B cell (primary cell): Measurements from ENCODE around the gene IFT52. TPM values are rescaled to one million over a fixed set of nuclear protein-coding genes. Genes with fewer than 3 reads are reported as not detected.

Experiments used
- ATAC-seq: fragments of 200-7000 bp; cut with Tn5 transposase; one replicate; pipeline ENCODE4 v1.10.0; 2021; ENCODE audit warnings: low read depth, mild to moderate bottlenecking, moderate number of reproducible peaks, moderate library complexity
- CTCF ChIA-PET: fragments of 350-600 bp; sonication (Branson Sonifier 250); formaldehyde crosslinking; loops from one replicate; lab custom pipeline; 2021; ENCODE audit warnings: antibody characterized with exemption, inconsistent platforms; lab: Charles Lee
- POLR2A ChIA-PET: fragments of 350-600 bp; sonication (Branson Sonifier 250); formaldehyde crosslinking; loops from one replicate; lab custom pipeline; 2021; ENCODE audit warnings: antibody characterized with exemption; lab: Charles Lee
- DNase-seq: peaks from one replicate; pipeline ENCODE4 v3.0.0; 2013
- H2AFZ ChIP-seq: 2 replicates; pipeline ENCODE4 v1.6.1; 2012; ENCODE audit warnings: mild to moderate bottlenecking, low read depth, low read length; ENCODE audit not compliant: insufficient read depth, poor library complexity, severe bottlenecking
- H3K27ac ChIP-seq, 2 donors: 1 replicate in 1 of 2; 2 replicates in 1 of 2; pipeline ENCODE4 v1.5.1; 2012 to 2013; ENCODE audit warnings: low read length in 2 of 2, mild to moderate bottlenecking in 2 of 2, moderate library complexity in 1 of 2
- H3K27me3 ChIP-seq, 4 experiments: fragments of 200-600 bp in 1 of 4; sonication (generic) in 1 of 4; replicated peaks in 1 of 4; 1 replicate in 2 of 4; 2 replicates in 2 of 4; pipeline versions ENCODE4 v1.6.1 to v1.7.0; 2013 to 2016; ENCODE audit warnings: low read length in 3 of 4, mild to moderate bottlenecking in 2 of 4, mixed read lengths in 1 of 4, moderate library complexity in 1 of 4; ENCODE audit not compliant: insufficient read depth in 4 of 4, control insufficient read depth in 3 of 4; ENCODE audit errors: control extremely low read depth in 1 of 4
- H3K36me3 ChIP-seq, 2 experiments: replicated peaks in 1 of 2; 1 replicate in 1 of 2; 2 replicates in 1 of 2; pipeline versions ENCODE4 v1.6.1 to v1.7.1; 2013; ENCODE audit warnings: low read length in 1 of 2; ENCODE audit not compliant: insufficient read depth in 2 of 2, control insufficient read depth in 1 of 2; ENCODE audit errors: control extremely low read depth in 1 of 2, extremely low read depth in 1 of 2
- H3K4me1 ChIP-seq, 2 donors: fragments of 200-600 bp in 1 of 2; sonication (generic) in 1 of 2; 1 replicate in 1 of 2; 2 replicates in 1 of 2; pipeline versions ENCODE4 v1.5.1 to v1.6.1; 2013 to 2017; ENCODE audit warnings: low read length in 2 of 2; ENCODE audit not compliant: control insufficient read depth in 2 of 2, insufficient read depth in 2 of 2
- H3K4me2 ChIP-seq: replicated peaks from 2 replicates; pipeline ENCODE3; 2012; ENCODE audit warnings: mild to moderate bottlenecking, low read depth, low read length; ENCODE audit not compliant: poor library complexity, severe bottlenecking
- H3K4me3 ChIP-seq, 5 experiments: fragments of 200-600 bp in 1 of 5; sonication (generic) in 1 of 5; 1 replicate in 3 of 5; 2 replicates in 2 of 5; pipeline versions ENCODE4 v1.5.1 to v1.7.0; 2011 to 2016; ENCODE audit warnings: low read length in 4 of 5, mild to moderate bottlenecking in 4 of 5, low read depth in 2 of 5, control low read depth in 1 of 5, moderate library complexity in 1 of 5; ENCODE audit not compliant: insufficient read depth in 1 of 5; ENCODE audit errors: control extremely low read depth in 1 of 5, extremely low read depth in 1 of 5
- H3K79me2 ChIP-seq: fragments of 200-600 bp; sonication (generic); one replicate; pipeline ENCODE4 v1.6.0; 2016; ENCODE audit warnings: low read length; ENCODE audit not compliant: control insufficient read depth, insufficient read depth
- H3K9ac ChIP-seq: fragments of 200-600 bp; sonication (generic); 2 replicates; pipeline ENCODE4 v1.6.1; 2017; ENCODE audit warnings: mild to moderate bottlenecking, low read length, moderate library complexity
- H3K9me3 ChIP-seq, 3 donors: one replicate each; pipeline versions ENCODE4 v1.6.1 to v1.7.1; 2013; ENCODE audit warnings: low read length in 2 of 3; ENCODE audit not compliant: control insufficient read depth in 2 of 3, insufficient read depth in 1 of 3; ENCODE audit errors: control extremely low read depth in 1 of 3
- H4K20me1 ChIP-seq: 2 replicates; pipeline ENCODE4 v1.6.0; 2012; ENCODE audit warnings: mild to moderate bottlenecking, low read length; ENCODE audit not compliant: insufficient read depth, control insufficient read depth, poor library complexity, severe bottlenecking
- H3K27ac Mint-ChIP-seq: one replicate; pipeline ENCODE4 v1.8.0; 2021; ENCODE audit warnings: mixed read lengths
- H3K27me3 Mint-ChIP-seq: one replicate; pipeline ENCODE4 v1.8.0; 2021; ENCODE audit warnings: mixed read lengths
- H3K4me1 Mint-ChIP-seq: one replicate; pipeline ENCODE4 v1.8.0; 2021; ENCODE audit warnings: mixed read lengths
- H3K4me3 Mint-ChIP-seq: one replicate; pipeline ENCODE4 v1.8.0; 2021; ENCODE audit warnings: mixed read lengths
- H3K9me3 Mint-ChIP-seq: one replicate; pipeline ENCODE4 v1.8.0; 2022; ENCODE audit warnings: mixed read lengths; ENCODE audit not compliant: insufficient read depth
- CTCF ChIP-seq: fragments of 200-600 bp; IDR thresholded peaks from one replicate; pipeline ENCODE4 v1.8.0; 2022; ENCODE audit warnings: antibody characterized with exemption, mild to moderate bottlenecking
- EZH2 ChIP-seq: IDR thresholded peaks from 2 replicates; pipeline ENCODE4 v1.6.1; 2012; ENCODE audit warnings: borderline replicate concordance, low read depth, mild to moderate bottlenecking, moderate library complexity, low read length; ENCODE audit not compliant: insufficient read depth, poor library complexity, severe bottlenecking
- WGBS: methylation state at CpG from one replicate; pipeline ENCODE4 v1.1.5; 2013; ENCODE audit warnings: missing lambda C conversion rate; ENCODE audit not compliant: insufficient coverage; 5-methylcytosine and 5-hydroxymethylcytosine counted together
- intact Hi-C: fragments of 100-400 bp; cut with micrococcal nuclease; formaldehyde crosslinking; loops from one replicate; pipeline ENCODE4 v1.10.0; 2022
- polyA plus RNA-seq: library from polyadenylated mRNA; depleted of rRNA; stranded (reverse); fragments of >200 nt; gene quantifications from 2 replicates; pipeline ENCODE4 v1.2.3, GENCODE V29; 2012
- total RNA-seq, 2 donors: library from RNA; stranded (reverse); fragments of 120-200 nt in 1 of 2; gene quantifications; 1 replicate in 1 of 2; 2 replicates in 1 of 2; pipeline versions ENCODE4 v1.2.3 to v1.2.4, GENCODE V29; 2013 to 2022

IFT52 gene
- total and polyA plus RNA-seq, 2 donors (not counting 1 experiment from before 2014, with no cell fraction given) = 16.7 to 18.4 TPM

- peaks cover 43% of the 10 kb centered on the region for H3K4me1 Mint-ChIP-seq
- peaks cover 0 to 2% (median 0%) of the 10 kb centered on the region in 3 donors for H3K9me3 ChIP-seq
- POLR2A ChIA-PET = interaction anchor here (0.5 to 3.2 kb wide), 6 partner anchors 8 to 210 kb away, joined by 3 to 67 read pairs (median 6); partner anchors contain the start of genes IFT52 and SRSF6
- H3K27me3 ChIP-seq = peaks cover 0 to 10% (median 0%) of the 10 kb centered on the region in 4 experiments
- peak; percentile 86 for DNase-seq
- H3K79me2 ChIP-seq = peaks cover 23% of the 10 kb centered on the region
- H3K4me3 Mint-ChIP-seq = peak overlapping the region; percentile 91
- no peaks in the 10 kb centered on the region for H3K27me3 Mint-ChIP-seq
- peak overlapping the region; percentile 92 for H2AFZ ChIP-seq
- ATAC-seq = peak; percentile 63
- H3K27ac Mint-ChIP-seq = peak overlapping the region; percentile 95
- H3K36me3 ChIP-seq = peaks cover 0 to under 1% of the 10 kb centered on the region in 2 experiments
- WGBS = 3% methylated on average over 27 of the region's 34 CpGs
- H3K4me1 ChIP-seq = peaks cover 9 to 58% of the 10 kb centered on the region in 2 donors
- intact Hi-C loops = loop anchor here (1.0 to 5.0 kb wide), 5 partner anchors 15 to 545 kb away; partner anchors contain the start of genes IFT52, OSER1 and SRSF6
- H3K9ac ChIP-seq = peak overlapping the region; percentile 59
- no peaks in the 10 kb centered on the region for H4K20me1 ChIP-seq
- H3K4me3 ChIP-seq = peak overlapping the region in 4 of 5 experiments; percentile 24 to 66 (median 36)
- H3K4me2 ChIP-seq = peak overlapping the region; percentile 89
- CTCF ChIA-PET = interaction anchor here (0.9 to 3.0 kb wide), 4 partner anchors 10 to 24 kb away, joined by 5 to 25 read pairs (median 10); no protein-coding TSS in a partner anchor
- H3K27ac ChIP-seq = no peak overlapping the region
- H3K9me3 Mint-ChIP-seq = no peaks in the 10 kb centered on the region
- TF ChIP-seq EZH2 (no peak), CTCF (no peak)
Measured at GRCh38 chr20:43667341-43668132, 76.8 kb downstream of the IFT52 start.
